Uterus (tissue), 2 donors: ENCODE measurements around the gene ARHGAP10.

Source experiments
- POLR2A ChIP-seq, 2 donors: fragments of 450-650 bp; IDR thresholded peaks; one replicate each; pipeline ENCODE4 v1.6.1; 2016; ENCODE audit warnings: antibody characterized with exemption in 2 of 2, mild to moderate bottlenecking in 1 of 2, moderate library complexity in 1 of 2
- TF ChIP-seq, protein P1 (sequence below), 4 experiments: fragments of 200-600 bp in 2 of 4; fragments of 450-650 bp in 2 of 4; sonication (generic) in 2 of 4; IDR thresholded peaks; one replicate each; pipeline ENCODE4 v1.5.1; 2016 to 2019; ENCODE audit warnings: antibody characterized with exemption in 4 of 4, mild to moderate bottlenecking in 2 of 4, moderate library complexity in 1 of 4

DNA sequence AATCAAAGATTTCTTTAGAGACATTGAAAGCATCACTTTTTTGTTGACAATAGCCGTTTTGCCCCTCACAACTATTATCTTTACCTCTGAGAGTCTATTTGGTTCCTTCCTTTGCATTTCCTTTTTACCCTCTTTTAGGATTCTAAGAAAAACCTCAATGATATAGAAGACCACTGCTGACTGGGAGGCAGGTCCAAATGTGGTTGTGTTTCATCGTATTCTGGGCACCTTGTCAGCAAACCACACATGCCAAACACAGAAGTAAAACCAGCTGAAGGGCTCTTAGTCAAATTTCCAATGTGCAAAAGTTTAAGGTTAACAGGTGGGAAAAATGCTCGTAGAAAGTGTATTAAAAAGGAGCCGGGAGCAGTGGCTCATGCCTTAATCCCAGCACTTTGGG, 42.8 kb upstream of the ARHGAP10 start:
- TF ChIP-seq, protein P1, sequence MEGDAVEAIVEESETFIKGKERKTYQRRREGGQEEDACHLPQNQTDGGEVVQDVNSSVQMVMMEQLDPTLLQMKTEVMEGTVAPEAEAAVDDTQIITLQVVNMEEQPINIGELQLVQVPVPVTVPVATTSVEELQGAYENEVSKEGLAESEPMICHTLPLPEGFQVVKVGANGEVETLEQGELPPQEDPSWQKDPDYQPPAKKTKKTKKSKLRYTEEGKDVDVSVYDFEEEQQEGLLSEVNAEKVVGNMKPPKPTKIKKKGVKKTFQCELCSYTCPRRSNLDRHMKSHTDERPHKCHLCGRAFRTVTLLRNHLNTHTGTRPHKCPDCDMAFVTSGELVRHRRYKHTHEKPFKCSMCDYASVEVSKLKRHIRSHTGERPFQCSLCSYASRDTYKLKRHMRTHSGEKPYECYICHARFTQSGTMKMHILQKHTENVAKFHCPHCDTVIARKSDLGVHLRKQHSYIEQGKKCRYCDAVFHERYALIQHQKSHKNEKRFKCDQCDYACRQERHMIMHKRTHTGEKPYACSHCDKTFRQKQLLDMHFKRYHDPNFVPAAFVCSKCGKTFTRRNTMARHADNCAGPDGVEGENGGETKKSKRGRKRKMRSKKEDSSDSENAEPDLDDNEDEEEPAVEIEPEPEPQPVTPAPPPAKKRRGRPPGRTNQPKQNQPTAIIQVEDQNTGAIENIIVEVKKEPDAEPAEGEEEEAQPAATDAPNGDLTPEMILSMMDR (IDR thresholded peaks at IDR 0.05), result no peak
- no peak for TF ChIP-seq POLR2A (IDR thresholded peaks at IDR 0.05)
